Cardiac fibroblast (primary cell): ENCODE data around the gene RAB17.

ENCODE experiments used
- DNase-seq, 2 donors: peaks; one replicate each; pipeline versions ENCODE4 v3.0.0 to v3.0.0-alpha.2; 2010; ENCODE audit warnings: low read depth in 2 of 2
- H3K4me3 ChIP-seq, 2 donors: replicated peaks in 1 of 2; 1 replicate in 1 of 2; 2 replicates in 1 of 2; pipeline ENCODE4 v1.5.1; 2011; ENCODE audit warnings: low read depth in 2 of 2, low read length in 2 of 2, mild to moderate bottlenecking in 2 of 2, moderate library complexity in 1 of 2
- CTCF ChIP-seq: IDR thresholded peaks from one replicate; pipeline ENCODE4 v1.5.1; 2011; ENCODE audit warnings: low read depth, mild to moderate bottlenecking, low read length, inconsistent platforms

Gene RAB17

DNA sequence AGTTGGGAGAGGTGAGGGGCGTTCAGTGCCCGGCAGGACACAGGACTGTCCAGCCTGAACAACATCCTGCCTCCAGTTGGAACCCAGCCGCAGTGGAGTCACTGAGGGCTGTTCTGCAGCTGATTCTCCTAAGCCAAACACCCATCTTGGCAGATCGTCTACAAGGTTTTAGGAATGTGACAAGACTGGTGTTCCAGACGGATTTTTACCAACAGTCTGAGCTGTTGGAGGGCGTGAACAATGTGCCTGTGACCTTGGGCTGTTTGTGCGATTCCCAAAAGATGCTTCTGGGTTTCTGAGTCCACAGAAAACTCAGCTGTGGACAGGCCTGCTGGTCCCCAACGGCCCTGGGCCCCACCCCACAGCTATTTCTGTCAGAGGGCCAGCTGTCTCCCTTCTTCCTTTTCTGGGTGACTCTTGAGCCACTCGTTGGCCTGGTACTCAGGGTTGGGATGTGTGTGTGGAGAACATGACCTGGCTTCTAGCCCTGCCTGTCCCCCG is 42.6 kb upstream of the RAB17 start:
- DNase-seq: no peak
- no peak overlapping the region for H3K4me3 ChIP-seq
- TF ChIP-seq CTCF: no peak

GRCh38 chr2:237631801-237632585 is 41.5 kb upstream of the RAB17 start:
- H3K4me3 ChIP-seq: no peak overlapping the region
- no peak for DNase-seq
- no peak for TF ChIP-seq CTCF

DNA sequence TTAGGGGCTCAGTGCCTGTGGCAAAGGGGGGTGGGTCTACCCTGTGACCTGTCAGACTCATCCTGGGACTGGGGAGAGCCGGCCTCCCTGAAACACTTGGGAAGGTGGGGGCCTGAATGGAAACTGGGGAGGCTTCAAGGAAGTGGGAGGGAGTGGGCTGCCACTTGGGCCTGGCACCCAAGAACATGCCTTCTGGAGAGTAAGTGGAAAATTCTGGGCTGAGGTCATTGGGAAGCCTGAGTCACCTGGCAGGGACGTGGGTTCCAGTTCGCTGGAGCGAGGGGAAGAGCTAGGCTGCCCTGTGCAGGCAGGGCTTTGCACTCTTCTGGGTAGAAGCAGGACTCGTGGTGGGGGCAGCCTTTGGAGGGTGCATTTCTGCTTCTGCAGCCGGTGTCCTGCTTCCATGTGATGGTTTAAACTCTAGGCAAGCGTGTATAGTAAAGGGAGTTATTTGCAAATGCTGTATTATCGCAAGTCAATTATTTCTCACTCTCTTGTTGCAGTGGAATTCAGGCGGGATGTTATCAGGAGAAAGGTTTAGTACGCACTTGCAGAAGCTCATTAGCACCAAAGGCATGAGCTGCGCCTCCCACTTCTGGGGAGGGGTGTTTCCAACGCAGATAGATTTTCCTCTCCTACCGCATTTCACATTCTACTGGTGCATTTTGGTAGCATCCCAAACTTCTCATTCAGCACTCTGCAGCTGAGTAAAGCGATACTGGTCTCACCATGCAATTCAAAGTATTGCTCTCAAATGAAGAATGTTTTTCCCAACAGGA is 40.7 kb upstream of the RAB17 start:
- no peak for TF ChIP-seq CTCF
- no peak for DNase-seq
- no peak overlapping the region for H3K4me3 ChIP-seq

DNA sequence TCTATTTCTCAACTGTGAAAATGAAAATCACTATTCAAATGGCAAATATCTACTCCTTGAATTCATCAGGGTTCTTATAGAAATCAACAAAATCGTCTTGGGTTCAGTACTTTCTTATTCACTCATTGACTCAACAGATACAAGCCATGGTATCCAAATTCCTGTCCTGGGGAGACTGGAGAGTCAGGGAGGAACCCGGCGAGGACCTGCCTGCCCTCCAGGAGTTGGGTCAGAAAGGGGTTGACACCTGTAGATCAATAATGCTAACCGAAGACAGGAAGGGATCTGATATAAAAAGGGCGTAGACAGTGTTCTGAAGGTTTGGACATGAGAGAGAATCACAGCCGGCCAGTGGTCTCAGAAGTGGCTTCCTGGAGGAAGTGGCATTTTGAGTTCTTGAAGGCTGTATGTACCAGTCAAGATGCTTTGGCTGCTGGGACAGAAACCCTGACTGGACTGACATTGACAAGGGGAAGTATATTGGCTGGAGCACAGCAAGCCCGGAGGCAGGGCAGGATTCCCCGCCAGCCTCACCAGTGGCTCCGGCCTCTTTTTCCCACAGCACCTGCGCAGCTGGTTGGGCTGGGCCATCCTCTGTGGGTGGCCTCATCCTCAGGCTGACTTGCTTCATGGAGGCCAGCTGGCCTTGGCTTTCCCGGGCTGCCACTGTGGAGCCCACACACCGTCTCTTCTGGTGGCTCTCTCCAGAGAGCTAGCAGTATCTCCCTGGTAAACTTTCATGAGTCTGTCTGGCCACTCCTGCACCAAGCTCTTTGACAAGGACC is 39.9 kb upstream of the RAB17 start:
- TF ChIP-seq CTCF: no peak
- no peak overlapping the region for H3K4me3 ChIP-seq
- no peak for DNase-seq

DNA sequence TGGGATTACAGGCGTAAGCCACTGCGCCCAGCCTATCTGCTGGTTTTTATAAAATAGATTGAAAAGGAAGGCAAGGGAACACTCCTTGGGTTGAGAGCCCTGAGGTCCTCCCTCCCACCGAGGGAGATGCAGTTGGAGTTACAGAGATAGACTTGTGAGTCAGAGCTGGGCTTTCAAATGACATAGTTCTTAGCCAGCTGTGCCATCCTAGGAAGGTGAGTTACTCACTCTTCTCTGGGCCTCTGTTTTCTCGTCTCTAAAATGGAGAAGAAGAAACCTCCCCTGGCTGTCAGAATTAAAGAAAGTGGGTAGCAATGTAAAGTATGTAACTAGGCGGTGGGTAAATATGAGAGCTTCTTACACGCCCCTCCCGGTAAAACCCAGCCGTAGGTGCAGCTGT is 39.2 kb upstream of the RAB17 start:
- no peak for TF ChIP-seq CTCF
- no peak overlapping the region for H3K4me3 ChIP-seq
- DNase-seq: peak; percentile 50 to 78

DNA sequence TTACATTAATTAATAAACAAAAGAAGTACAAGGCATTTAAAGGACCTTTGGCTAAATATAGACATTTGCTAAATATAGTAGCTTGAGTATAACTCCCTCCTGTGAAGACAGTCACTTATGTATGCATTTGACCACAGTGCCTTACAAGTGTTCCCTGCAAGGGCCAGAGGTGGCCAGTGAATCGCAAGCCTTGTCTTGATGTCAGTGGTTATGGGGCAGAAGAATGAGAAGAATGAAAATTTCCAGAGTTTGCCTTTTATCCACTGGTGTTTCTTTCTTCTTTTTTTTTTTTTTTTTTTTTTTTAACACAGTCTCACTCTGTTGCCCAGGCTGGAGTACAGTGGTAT is 38.6 kb upstream of the RAB17 start:
- no peak for TF ChIP-seq CTCF
- no peak overlapping the region for H3K4me3 ChIP-seq
- DNase-seq: no peak
